NCI-H1694 treated with DMSO at 0.1 percent for 48 hours (cell line): ENCODE data around the gene OR1L4.

ENCODE experiments used
- DNase-seq: peaks from one replicate; lab custom pipeline; 2025; lab: John Stamatoyannopoulos, UW

The OR1L4 gene, protein sequence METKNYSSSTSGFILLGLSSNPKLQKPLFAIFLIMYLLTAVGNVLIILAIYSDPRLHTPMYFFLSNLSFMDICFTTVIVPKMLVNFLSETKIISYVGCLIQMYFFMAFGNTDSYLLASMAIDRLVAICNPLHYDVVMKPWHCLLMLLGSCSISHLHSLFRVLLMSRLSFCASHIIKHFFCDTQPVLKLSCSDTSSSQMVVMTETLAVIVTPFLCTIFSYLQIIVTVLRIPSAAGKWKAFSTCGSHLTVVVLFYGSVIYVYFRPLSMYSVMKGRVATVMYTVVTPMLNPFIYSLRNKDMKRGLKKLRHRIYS

GRCh38 chr9:122723690-122724089, at the start of gene OR1L4:
TSS of gene OR1L4 (plus strand) at chr9:122723990. CDS start at chr9:122723990, 0 bp downstream.
- no peak for DNase-seq

DNA sequence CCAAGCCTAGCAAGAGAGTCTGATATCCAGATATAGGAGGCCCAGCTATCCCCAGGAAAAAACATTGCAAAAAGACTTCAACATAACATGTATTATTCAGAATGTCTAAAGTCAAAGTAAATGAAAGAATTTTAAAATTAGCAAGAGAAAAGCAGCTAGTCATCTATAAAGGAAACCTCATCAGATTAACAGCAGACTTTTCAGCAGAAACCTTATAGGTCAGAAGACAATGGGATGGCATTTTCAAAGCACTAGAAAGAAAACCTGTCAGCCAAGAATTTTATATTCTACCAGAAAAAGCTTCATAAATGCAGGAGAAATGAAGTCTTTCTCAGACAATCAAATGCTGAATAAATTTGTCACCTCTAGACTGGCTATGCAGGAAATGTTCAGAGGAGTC, 38.9 kb upstream of the OR1L4 start:
- DNase-seq = no peak

GRCh38 chr9:122695696-122696095, 28.1 kb upstream of the OR1L4 start:
- DNase-seq = no peak

- DNase-seq = no peak
These were observed 5.8 kb upstream of the OR1L4 start for GRCh38 chr9:122718038-122718437.

GRCh38 chr9:122719218-122719617, 4.6 kb upstream of the OR1L4 start:
- DNase-seq = no peak

GRCh38 chr9:122742003-122742402, 18.2 kb downstream of the OR1L4 start, which contains the start of gene OR1L6:
TSS of gene OR1L6 (plus strand) at chr9:122742303. CDS start at chr9:122749848, 7,545 bp downstream.
- no peak for DNase-seq

DNA sequence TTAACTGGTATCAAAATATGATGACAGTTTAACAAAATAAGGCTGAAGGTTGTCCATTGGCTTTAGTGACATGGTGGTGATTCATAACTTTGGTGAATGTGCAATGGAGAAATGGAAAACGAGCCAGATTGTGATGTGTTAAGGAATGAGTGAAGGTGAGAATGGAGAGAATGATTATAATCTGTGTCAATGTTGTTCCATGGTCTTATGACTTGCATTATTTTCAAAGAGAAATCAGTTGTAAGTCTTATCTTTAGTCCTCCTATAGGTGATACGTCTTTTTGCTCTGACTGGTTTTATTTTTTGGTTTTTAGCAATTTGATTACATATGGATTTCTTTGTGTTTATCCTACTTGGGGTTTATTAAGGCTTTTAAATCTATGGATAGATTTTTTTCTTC, 31.0 kb downstream of the OR1L4 start:
- no peak for DNase-seq

DNA sequence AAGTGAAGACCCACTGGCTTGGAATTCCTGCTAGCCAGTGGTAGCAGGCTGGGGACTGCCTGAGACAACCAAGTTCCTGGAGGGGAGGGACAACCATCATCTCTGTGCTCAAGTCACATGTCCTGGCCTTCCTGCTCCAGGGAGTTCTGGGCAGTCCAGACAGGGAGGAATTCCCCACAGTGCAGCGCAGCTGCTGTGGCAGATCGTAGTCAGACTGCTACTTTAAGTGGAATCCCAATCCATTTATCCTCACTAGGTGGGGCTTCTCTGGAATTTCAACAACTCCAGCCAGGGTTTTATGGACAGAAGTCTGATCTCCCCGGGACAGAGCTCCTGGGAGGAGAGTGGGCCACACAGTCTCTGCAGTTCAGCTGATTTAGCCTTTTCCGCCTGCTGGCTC, 44.0 kb downstream of the OR1L4 start:
- DNase-seq = no peak
